ENCODE measurements around the gene JTB.

The JTB gene

GRCh38 chr1:153953859-153954365 lies 23.6 kb downstream of the JTB start:
- DNase-seq = no peak

GRCh38 chr1:153951801-153952200 lies 25.7 kb downstream of the JTB start:
- DNase-seq = no peak

- DNase-seq = no peak
Observed at GRCh38 chr1:153951183-153951582, 26.3 kb downstream of the JTB start.

GRCh38 chr1:153946622-153947241 lies 30.7 kb downstream of the JTB start, which contains the start of gene DENND4B:
DENND4B (minus strand) TSS chr1:153946718; CDS start chr1:153944374, 2,344 bp downstream.
- peak; percentile 71 for DNase-seq

- DNase-seq = peak; percentile 78
Observed at GRCh38 chr1:153945795-153946621, 31.5 kb downstream of the JTB start.

GRCh38 chr1:153945131-153945794 lies 32.2 kb downstream of the JTB start:
- peak; percentile 85 for DNase-seq

- DNase-seq = no peak
Observed at GRCh38 chr1:153944827-153945117, 32.7 kb downstream of the JTB start.

- DNase-seq = peak; percentile 27
Observed at GRCh38 chr1:153944005-153944826, 33.3 kb downstream of the JTB start.

- DNase-seq = no peak
Observed at GRCh38 chr1:153942766-153943549, 34.5 kb downstream of the JTB start.

- DNase-seq = no peak
Observed at GRCh38 chr1:153941826-153942725, 35.4 kb downstream of the JTB start.

GRCh38 chr1:153940756-153941155 lies 36.7 kb downstream of the JTB start:
- DNase-seq = no peak

- no peak for DNase-seq
Observed at GRCh38 chr1:153939476-153939875, 38.0 kb downstream of the JTB start.

GRCh38 chr1:153938996-153939395 lies 38.5 kb downstream of the JTB start:
- DNase-seq = no peak

GRCh38 chr1:153937331-153937730 lies 40.1 kb downstream of the JTB start:
- DNase-seq = no peak

GRCh38 chr1:153936011-153936802 lies 41.3 kb downstream of the JTB start:
- DNase-seq = no peak

- no peak for DNase-seq
Observed at GRCh38 chr1:153934746-153935145, 42.7 kb downstream of the JTB start.

GRCh38 chr1:153933955-153934354 lies 43.5 kb downstream of the JTB start:
- DNase-seq = no peak

- DNase-seq = no peak
Observed at GRCh38 chr1:153933430-153933829, 44.0 kb downstream of the JTB start.

GRCh38 chr1:153932156-153933131 lies 45.0 kb downstream of the JTB start:
- no peak for DNase-seq

Data from CD4-positive, alpha-beta T cell treated with Interleukin-4 for 4 hours (primary cell).